DOHH2 (cell line): ENCODE results near the gene G3BP2.
A peak's percentile ranks its signal among the peaks of the same experiment; 100 is the strongest.

ENCODE experiments used
- H3F3A ChIP-seq: fragments of 200-600 bp; sonication (generic), shearing (Covaris generic); 2 replicates; pipeline ENCODE4 v1.6.0; 2016; ENCODE audit warnings: antibody characterized with exemption, mild to moderate bottlenecking; ENCODE audit not compliant: control insufficient read depth, insufficient read depth
- H3K27ac ChIP-seq: fragments of 200-600 bp; sonication (generic); 2 replicates; pipeline ENCODE4 v1.5.1; 2014; ENCODE audit warnings: low read depth, mild to moderate bottlenecking, low read length, moderate library complexity
- H3K27me3 ChIP-seq: fragments of 200-600 bp; sonication (generic); 2 replicates; pipeline ENCODE4 v1.6.1; 2014; ENCODE audit warnings: mild to moderate bottlenecking, low read length, mixed read lengths; ENCODE audit not compliant: control insufficient read depth
- H3K36me3 ChIP-seq: fragments of 200-600 bp; sonication (generic); 2 replicates; pipeline ENCODE4 v1.6.1; 2014; ENCODE audit warnings: mild to moderate bottlenecking, low read length, moderate library complexity, mixed read lengths; ENCODE audit not compliant: control insufficient read depth
- H3K4me1 ChIP-seq: fragments of 200-600 bp; sonication (generic); 2 replicates; pipeline ENCODE4 v1.6.1; 2014; ENCODE audit warnings: mild to moderate bottlenecking, low read length, mixed read lengths; ENCODE audit not compliant: control insufficient read depth
- H3K4me2 ChIP-seq: fragments of 200-600 bp; sonication (generic); 2 replicates; pipeline ENCODE4 v1.6.0; 2014; ENCODE audit warnings: mild to moderate bottlenecking, low read length, moderate library complexity
- H3K4me3 ChIP-seq: fragments of 200-600 bp; sonication (generic); 2 replicates; pipeline ENCODE4 v1.5.1; 2014; ENCODE audit warnings: mild to moderate bottlenecking, low read length, mixed read lengths
- H3K79me2 ChIP-seq: fragments of 200-600 bp; sonication (generic); 2 replicates; pipeline ENCODE4 v1.6.1; 2014; ENCODE audit warnings: mild to moderate bottlenecking, low read length, mixed read lengths; ENCODE audit not compliant: control insufficient read depth
- H3K9me2 ChIP-seq: fragments of 200-600 bp; sonication (generic); replicated peaks from 2 replicates; pipeline ENCODE4 v1.6.1; 2014; ENCODE audit warnings: mild to moderate bottlenecking, low read length, mixed read lengths; ENCODE audit not compliant: control insufficient read depth
- H3K9me3 ChIP-seq: fragments of 200-600 bp; sonication (generic); 2 replicates; pipeline ENCODE4 v1.6.1; 2014; ENCODE audit warnings: antibody characterized with exemption, low read length, mixed read lengths; ENCODE audit not compliant: control insufficient read depth, insufficient read depth
- H4K20me1 ChIP-seq: fragments of 200-600 bp; sonication (generic); 2 replicates; pipeline ENCODE4 v1.6.0; 2014; ENCODE audit warnings: low read depth, mild to moderate bottlenecking, antibody characterized with exemption, low read length, moderate library complexity; ENCODE audit not compliant: control insufficient read depth, insufficient read depth
- CTCF ChIP-seq: fragments of 200-600 bp; sonication (generic); IDR thresholded peaks from one replicate; pipeline ENCODE4 v1.5.1; 2014; ENCODE audit warnings: antibody characterized with exemption, mild to moderate bottlenecking, low read depth, low read length; ENCODE audit not compliant: poor library complexity, severe bottlenecking
- EZH2phosphoT487 ChIP-seq: fragments of 200-600 bp; sonication (generic); IDR thresholded peaks from 2 replicates; pipeline ENCODE4 v1.6.1; 2017; ENCODE audit warnings: borderline replicate concordance, mild to moderate bottlenecking, antibody characterized with exemption, low read length, moderate library complexity, mixed read lengths

G3BP2 gene

DNA sequence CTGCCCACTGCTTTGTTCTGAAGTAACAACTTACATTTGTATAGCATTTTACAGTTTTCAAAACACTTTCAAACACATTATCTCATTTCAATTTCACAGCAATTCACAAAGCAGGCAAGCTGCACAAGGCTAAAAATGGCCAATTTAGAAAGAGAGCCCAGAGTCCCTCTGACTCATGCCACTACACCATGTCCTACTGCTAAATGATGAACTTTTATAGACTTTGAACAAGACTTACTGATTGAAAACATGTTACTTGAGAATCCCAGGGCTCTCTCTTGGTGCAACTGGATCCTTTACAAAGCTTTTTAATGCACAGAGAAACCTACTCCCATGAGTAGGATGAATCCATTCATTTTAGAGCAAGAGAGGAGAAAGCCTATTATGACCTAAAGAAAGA, 5.8 kb upstream of the G3BP2 start:
- Histone ChIP-seq H3K9me2 (no peaks in the 10 kb centered on the region), H3K27me3 (no peaks in the 10 kb centered on the region), H4K20me1 (no peaks in the 10 kb centered on the region), H3K4me1 (peaks cover 5% of the 10 kb centered on the region), H3K79me2 (no peaks in the 10 kb centered on the region), H3F3A (0 out of 2 replicates have a peak, but pooled peaks cover 3% of the 10 kb centered on the region), H3K4me2 (no peak overlapping the region), H3K36me3 (no peaks in the 10 kb centered on the region), H3K27ac (no peak overlapping the region), H3K4me3 (no peak overlapping the region), H3K9me3 (no peaks in the 10 kb centered on the region)
- no peak for TF ChIP-seq CTCF
- TF ChIP-seq EZH2phosphoT487: no peak

DNA sequence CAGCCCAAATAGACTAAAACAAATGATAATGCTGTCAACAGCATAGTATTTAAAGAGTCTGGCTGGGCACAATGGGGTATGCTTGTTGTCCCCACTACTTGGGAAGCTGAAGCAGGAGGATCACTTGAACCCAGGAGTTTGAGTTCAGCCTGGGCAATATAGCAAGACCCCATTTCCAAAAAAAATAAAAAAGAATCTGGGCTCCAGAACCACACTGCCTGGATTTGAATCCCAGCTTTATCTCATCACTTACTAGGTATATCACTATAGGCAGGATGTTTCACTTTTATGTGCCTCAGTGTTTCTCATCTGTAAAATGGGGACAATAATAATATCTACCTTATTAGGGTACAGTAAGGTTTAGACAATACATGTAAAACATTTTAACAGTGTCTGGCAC, 5.3 kb upstream of the G3BP2 start:
- no peak for TF ChIP-seq EZH2phosphoT487
- TF ChIP-seq CTCF: no peak
- Histone ChIP-seq H3K27ac (no peak overlapping the region), H3K9me3 (no peaks in the 10 kb centered on the region), H3K36me3 (no peaks in the 10 kb centered on the region), H3F3A (0 out of 2 replicates have a peak, but pooled peaks cover 3% of the 10 kb centered on the region), H3K4me2 (no peak overlapping the region), H3K4me3 (no peak overlapping the region), H4K20me1 (no peaks in the 10 kb centered on the region), H3K9me2 (no peaks in the 10 kb centered on the region), H3K79me2 (no peaks in the 10 kb centered on the region), H3K27me3 (no peaks in the 10 kb centered on the region), H3K4me1 (peaks cover 8% of the 10 kb centered on the region)

GRCh38 chr4:75675004-75675531, 1.9 kb upstream of the G3BP2 start:
- Histone ChIP-seq H3K4me3 (no peak overlapping the region), H3K27me3 (no peaks in the 10 kb centered on the region), H3F3A (0 out of 2 replicates have a peak, but pooled peaks cover 3% of the 10 kb centered on the region), H3K9me2 (no peaks in the 10 kb centered on the region), H3K4me2 (no peak overlapping the region), H3K4me1 (peaks cover 27% of the 10 kb centered on the region), H3K36me3 (peaks cover 24% of the 10 kb centered on the region), H3K79me2 (peaks cover 31% of the 10 kb centered on the region), H3K9me3 (no peaks in the 10 kb centered on the region), H3K27ac (no peak overlapping the region), H4K20me1 (peaks cover 18% of the 10 kb centered on the region)
- TF ChIP-seq CTCF (no peak), EZH2phosphoT487 (no peak)

- Histone ChIP-seq H3K79me2 (peaks cover 42% of the 10 kb centered on the region), H4K20me1 (peaks cover 27% of the 10 kb centered on the region), H3K4me3 (peak overlapping the region; percentile 95), H3K9me3 (no peaks in the 10 kb centered on the region), H3K4me2 (peak overlapping the region; percentile 73), H3F3A (0 out of 2 replicates have a peak, but pooled peaks cover 3% of the 10 kb centered on the region), H3K27ac (peak overlapping the region; percentile 77), H3K4me1 (peaks cover 37% of the 10 kb centered on the region), H3K9me2 (no peaks in the 10 kb centered on the region), H3K27me3 (no peaks in the 10 kb centered on the region), H3K36me3 (peaks cover 29% of the 10 kb centered on the region)
- TF ChIP-seq EZH2phosphoT487 (no peak), CTCF (no peak)
These were observed 733 bp upstream of the G3BP2 start for GRCh38 chr4:75673959-75674328.
